Neural cell (in vitro differentiated cells): ENCODE measurements around the gene ZFAND2A.

ENCODE experiments used
- CTCF ChIP-seq: fragments of 450-650 bp; IDR thresholded peaks from 2 replicates; pipeline ENCODE4 v1.5.1; 2014; ENCODE audit warnings: antibody characterized with exemption, mild to moderate bottlenecking, moderate library complexity; ENCODE audit not compliant: poor library complexity, severe bottlenecking
- EZH2 ChIP-seq: fragments of 200-600, 300-800 bp; shearing (Covaris generic), sonication (generic); IDR thresholded peaks from 2 replicates; pipeline ENCODE4 v1.6.1; 2014; ENCODE audit warnings: antibody characterized with exemption, low read length, borderline replicate concordance, mild to moderate bottlenecking; ENCODE audit not compliant: insufficient read depth, poor library complexity, severe bottlenecking
- POLR2AphosphoS5 ChIP-seq: IDR thresholded peaks from 2 replicates; pipeline ENCODE4 v1.6.1; 2012
- REST ChIP-seq: IDR thresholded peaks from 2 replicates; pipeline ENCODE4 v1.6.1; 2012; ENCODE audit warnings: borderline replicate concordance
- SMC3 ChIP-seq: fragments of 450-650 bp; conservative IDR thresholded peaks from 2 replicates; pipeline ENCODE4 v1.6.1; 2014; ENCODE audit warnings: antibody characterized with exemption, mild to moderate bottlenecking, moderate library complexity; ENCODE audit not compliant: poor library complexity
- TAF1 ChIP-seq: IDR thresholded peaks from 2 replicates; pipeline ENCODE4 v1.6.1; 2012; ENCODE audit warnings: low read depth

GRCh38 chr7:1170741-1171501 is 10.9 kb upstream of the ZFAND2A start:
- TF ChIP-seq TAF1 (no peak), REST (no peak), POLR2AphosphoS5 (no peak), CTCF (no peak), EZH2 (no peak), SMC3 (no peak)
